NCI-H2227 treated with DMSO at 0.1 percent for 48 hours (cell line): Measurements from ENCODE around the gene SLC49A3.
A peak's percentile ranks its signal among the peaks of the same experiment; 100 is the strongest.
"Not testable (repeated sequence)": the region's sequence is repeated elsewhere in the genome, so short reads cannot be mapped to it uniquely, and the experiment has no call there.

Experiments
- DNase-seq: peaks from one replicate; lab custom pipeline; 2025; lab: John Stamatoyannopoulos, UW

SLC49A3 gene

GRCh38 chr4:680551-680927 is 8.4 kb downstream of the SLC49A3 start:
- no peak for DNase-seq

GRCh38 chr4:680091-680490 is 8.9 kb downstream of the SLC49A3 start:
- no peak for DNase-seq

GRCh38 chr4:679629-680028 is 9.3 kb downstream of the SLC49A3 start:
- no peak for DNase-seq

- DNase-seq: no peak
These were observed 9.9 kb downstream of the SLC49A3 start for GRCh38 chr4:679104-679481.

- DNase-seq: no peak
These were observed 10.4 kb downstream of the SLC49A3 start for GRCh38 chr4:678331-679103.

GRCh38 chr4:677431-678293 is 11.3 kb downstream of the SLC49A3 start:
- DNase-seq: no peak

- no peak for DNase-seq
These were observed 12.1 kb downstream of the SLC49A3 start for GRCh38 chr4:676871-677235.

- DNase-seq: no peak
These were observed 12.7 kb downstream of the SLC49A3 start for GRCh38 chr4:675980-676870.

GRCh38 chr4:675036-675882 is 13.7 kb downstream of the SLC49A3 start:
- no peak for DNase-seq

- peak; percentile 86 for DNase-seq
These were observed 14.5 kb downstream of the SLC49A3 start, which contains the start of the genes ATP5ME and MYL5 for GRCh38 chr4:674172-675035. TSS of gene ATP5ME (minus strand) at chr4:674276. CDS start at chr4:674247, 29 bp downstream. TSS of gene MYL5 (plus strand) at chr4:674542. CDS start at chr4:678027, 3,485 bp downstream.

GRCh38 chr4:673349-674091 is 15.4 kb downstream of the SLC49A3 start:
- no peak for DNase-seq

GRCh38 chr4:671769-672168 is 17.2 kb downstream of the SLC49A3 start:
- no peak for DNase-seq

- not testable (repeated sequence) for DNase-seq
These were observed 19.0 kb downstream of the SLC49A3 start for GRCh38 chr4:669806-670559.

- DNase-seq: not testable (repeated sequence)
These were observed 20.7 kb downstream of the SLC49A3 start for GRCh38 chr4:668219-668618.

- no peak for DNase-seq
These were observed 21.4 kb downstream of the SLC49A3 start for GRCh38 chr4:667545-667925.

GRCh38 chr4:666822-667544 is 22.0 kb downstream of the SLC49A3 start:
- no peak for DNase-seq

GRCh38 chr4:666436-666810 is 22.5 kb downstream of the SLC49A3 start:
- no peak for DNase-seq
